22Rv1 (cell line): ENCODE data around the gene PTPRJ.

Experiments
- H3K27ac ChIP-seq: fragments of 450-650 bp; 2 replicates; pipeline ENCODE4 v1.5.1; 2017
- CTCF ChIP-seq: fragments of 450-650 bp; IDR thresholded peaks from 2 replicates; pipeline ENCODE4 v1.5.1; 2017; ENCODE audit warnings: mild to moderate bottlenecking
- ZFX ChIP-seq: fragments of 450-650 bp; IDR thresholded peaks from 2 replicates; pipeline ENCODE4 v1.6.1; 2017; ENCODE audit warnings: antibody characterized with exemption, borderline replicate concordance

Gene PTPRJ

GRCh38 chr11:48150213-48150612, 169.9 kb downstream of the PTPRJ start:
- no peak overlapping the region for H3K27ac ChIP-seq
- no peak for TF ChIP-seq CTCF
- no peak for TF ChIP-seq ZFX

GRCh38 chr11:48154151-48154550, 173.8 kb downstream of the PTPRJ start:
- no peak overlapping the region for H3K27ac ChIP-seq
- TF ChIP-seq ZFX (no peak), CTCF (no peak)

- H3K27ac ChIP-seq = no peak overlapping the region
- TF ChIP-seq CTCF (no peak), ZFX (no peak)
Observed at GRCh38 chr11:48161951-48162884, 181.9 kb downstream of the PTPRJ start.

- TF ChIP-seq ZFX (no peak), CTCF (no peak)
- no peak overlapping the region for H3K27ac ChIP-seq
Observed at GRCh38 chr11:48162885-48163268, 182.5 kb downstream of the PTPRJ start.

- H3K27ac ChIP-seq = no peak overlapping the region
- TF ChIP-seq ZFX (no peak), CTCF (no peak)
Observed at GRCh38 chr11:48163360-48164100, 183.2 kb downstream of the PTPRJ start.

GRCh38 chr11:48164836-48165235, 184.5 kb downstream of the PTPRJ start:
- no peak overlapping the region for H3K27ac ChIP-seq
- TF ChIP-seq ZFX (no peak), CTCF (no peak)

GRCh38 chr11:48165426-48165825, 185.1 kb downstream of the PTPRJ start:
- no peak for TF ChIP-seq ZFX
- no peak for TF ChIP-seq CTCF
- no peak overlapping the region for H3K27ac ChIP-seq
